Type B pancreatic cell (in vitro differentiated cells): ENCODE results near the gene KLRC2. TPM values are rescaled to one million over a fixed set of nuclear protein-coding genes. Genes with fewer than 3 reads are reported as not detected.
"Not testable (repeated sequence)": the region's sequence is repeated elsewhere in the genome, so short reads cannot be mapped to it uniquely, and the experiment has no call there.

Experiments used
- DNase-seq: peaks from one replicate; pipeline ENCODE4 v3.0.0; 2021; ENCODE audit warnings: mixed read lengths; ENCODE audit not compliant: unreplicated experiment; ENCODE audit errors: extremely low spot score
- H3K27ac Mint-ChIP-seq: 2 replicates; pipeline ENCODE4 v1.8.0; 2021; ENCODE audit warnings: mild to moderate bottlenecking, mixed read lengths
- H3K27me3 Mint-ChIP-seq: 2 replicates; pipeline ENCODE4 v1.8.0; 2021; ENCODE audit warnings: mixed read lengths
- H3K36me3 Mint-ChIP-seq: 2 replicates; pipeline ENCODE4 v1.8.0; 2021; ENCODE audit warnings: mixed read lengths
- H3K4me1 Mint-ChIP-seq: one replicate; pipeline ENCODE4 v1.8.0; 2021; ENCODE audit warnings: mixed read lengths; ENCODE audit not compliant: unreplicated experiment
- H3K4me3 Mint-ChIP-seq: 2 replicates; pipeline ENCODE4 v1.8.0; 2021; ENCODE audit warnings: mild to moderate bottlenecking, mixed read lengths
- H3K9me3 Mint-ChIP-seq: 2 replicates; pipeline ENCODE4 v1.8.0; 2021; ENCODE audit warnings: mixed read lengths
- CTCF ChIP-seq: fragments of 200-600 bp; sonication (generic); conservative IDR thresholded peaks from 2 replicates; pipeline ENCODE4 v1.5.0; 2021; ENCODE audit warnings: antibody characterized with exemption, mild to moderate bottlenecking
- total RNA-seq: library from RNA; stranded (reverse); gene quantifications from 2 replicates; pipeline ENCODE4 v1.2.1, GENCODE V29; 2021; ENCODE audit warnings: low replicate concordance

The KLRC2 gene
- total RNA-seq, 1 donor from 2014 or later: 0.75 TPM

GRCh38 chr12:10404798-10405197 lies 31.0 kb downstream of the KLRC2 start:
- Mint-ChIP-seq H3K4me3 (no peak overlapping the region), H3K36me3 (no peaks in the 10 kb centered on the region), H3K27me3 (no peaks in the 10 kb centered on the region), H3K9me3 (no peaks in the 10 kb centered on the region), H3K4me1 (no peaks in the 10 kb centered on the region), H3K27ac (no peak overlapping the region)
- DNase-seq: no peak
- TF ChIP-seq CTCF: no peak

GRCh38 chr12:10400829-10401228 lies 35.0 kb downstream of the KLRC2 start:
- Mint-ChIP-seq H3K9me3 (peaks cover 4% of the 10 kb centered on the region), H3K27me3 (no peaks in the 10 kb centered on the region), H3K27ac (no peak overlapping the region), H3K36me3 (no peaks in the 10 kb centered on the region), H3K4me1 (no peaks in the 10 kb centered on the region), H3K4me3 (no peak overlapping the region)
- DNase-seq: no peak
- no peak for TF ChIP-seq CTCF

DNA sequence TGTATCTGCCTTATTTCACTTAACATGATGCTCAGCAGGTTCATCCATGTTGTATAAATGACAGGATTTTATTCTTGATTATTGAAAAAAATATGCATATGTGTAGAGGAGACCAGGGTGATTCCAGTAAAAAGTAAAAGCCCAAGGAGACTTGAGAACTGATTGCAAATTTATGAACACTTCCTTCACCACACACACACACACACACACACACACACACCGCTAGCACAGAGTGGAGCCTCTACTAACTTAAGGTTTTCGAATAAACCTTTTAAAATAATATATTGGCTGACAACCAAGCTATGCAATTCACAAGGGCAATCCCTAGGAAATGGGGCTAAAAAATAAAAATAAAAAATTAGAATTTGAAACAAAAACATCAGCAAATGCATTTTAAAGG lies 37.6 kb downstream of the KLRC2 start:
- TF ChIP-seq CTCF: no peak
- Mint-ChIP-seq H3K4me1 (peaks cover 4% of the 10 kb centered on the region), H3K9me3 (peaks cover 8% of the 10 kb centered on the region), H3K27me3 (no peaks in the 10 kb centered on the region), H3K36me3 (no peaks in the 10 kb centered on the region), H3K27ac (no peak overlapping the region), H3K4me3 (no peak overlapping the region)
- DNase-seq: no peak

DNA sequence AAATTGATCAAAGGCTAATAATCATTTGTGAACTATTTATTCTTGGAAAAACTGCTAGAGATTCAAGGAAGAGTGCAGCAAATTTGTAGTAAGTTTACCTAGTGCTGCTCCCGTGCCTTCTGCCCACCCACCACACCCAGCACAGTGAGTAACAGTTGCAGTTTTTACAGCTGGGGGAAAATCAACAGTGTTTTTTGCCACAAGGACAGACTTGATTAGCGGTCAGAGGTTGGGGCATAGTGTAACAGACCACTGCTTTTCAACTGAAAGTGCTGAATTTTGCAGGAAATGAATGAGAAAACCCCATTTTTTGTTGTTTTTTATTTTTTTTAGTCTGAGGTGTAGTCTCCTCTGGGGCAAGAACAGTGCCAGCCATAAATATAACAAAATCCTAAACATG lies 38.5 kb downstream of the KLRC2 start:
- peaks cover 4% of the 10 kb centered on the region for H3K4me1 Mint-ChIP-seq
- H3K36me3 Mint-ChIP-seq: no peaks in the 10 kb centered on the region
- no peak for TF ChIP-seq CTCF
- H3K27me3 Mint-ChIP-seq: no peaks in the 10 kb centered on the region
- no peak for DNase-seq
- peaks cover 8% of the 10 kb centered on the region for H3K9me3 Mint-ChIP-seq
- no peak overlapping the region for H3K27ac Mint-ChIP-seq
- no peak overlapping the region for H3K4me3 Mint-ChIP-seq

- H3K27me3 Mint-ChIP-seq, DNase-seq, H3K27ac Mint-ChIP-seq, H3K4me3 Mint-ChIP-seq, H3K4me1 Mint-ChIP-seq, H3K36me3 Mint-ChIP-seq, H3K9me3 Mint-ChIP-seq: not testable (repeated sequence)
These were observed 39.6 kb downstream of the KLRC2 start for GRCh38 chr12:10396176-10396575.

GRCh38 chr12:10395390-10395998 lies 40.3 kb downstream of the KLRC2 start:
- H3K27me3 Mint-ChIP-seq: no peaks in the 10 kb centered on the region
- peak overlapping the region; percentile 32 for H3K4me3 Mint-ChIP-seq
- peaks cover 8% of the 10 kb centered on the region for H3K9me3 Mint-ChIP-seq
- peak overlapping the region; percentile 80 for H3K27ac Mint-ChIP-seq
- H3K4me1 Mint-ChIP-seq: peaks cover 4% of the 10 kb centered on the region
- no peak for DNase-seq
- no peaks in the 10 kb centered on the region for H3K36me3 Mint-ChIP-seq
- no peak for TF ChIP-seq CTCF

GRCh38 chr12:10394531-10395152 lies 41.2 kb downstream of the KLRC2 start:
- peak overlapping the region; percentile 80 for H3K27ac Mint-ChIP-seq
- not testable (repeated sequence) for H3K4me3 Mint-ChIP-seq, H3K27me3 Mint-ChIP-seq, H3K4me1 Mint-ChIP-seq, H3K9me3 Mint-ChIP-seq, DNase-seq, H3K36me3 Mint-ChIP-seq
